Testis (tissue), 2 donors: ENCODE measurements around the gene TRIM75.

Experiments
- POLR2A ChIP-seq: fragments of 450-650 bp; IDR thresholded peaks from one replicate; pipeline ENCODE4 v1.6.1; 2017; ENCODE audit warnings: antibody characterized with exemption, mild to moderate bottlenecking, moderate library complexity
- TF ChIP-seq, protein P1 (sequence below), 3 experiments: fragments of 450-650 bp in 2 of 3; fragments of 200-600 bp in 1 of 3; sonication (generic) in 1 of 3; IDR thresholded peaks; one replicate each; pipeline ENCODE4 v1.5.1; 2016 to 2019; ENCODE audit warnings: antibody characterized with exemption in 3 of 3, mild to moderate bottlenecking in 2 of 3, moderate library complexity in 1 of 3

DNA sequence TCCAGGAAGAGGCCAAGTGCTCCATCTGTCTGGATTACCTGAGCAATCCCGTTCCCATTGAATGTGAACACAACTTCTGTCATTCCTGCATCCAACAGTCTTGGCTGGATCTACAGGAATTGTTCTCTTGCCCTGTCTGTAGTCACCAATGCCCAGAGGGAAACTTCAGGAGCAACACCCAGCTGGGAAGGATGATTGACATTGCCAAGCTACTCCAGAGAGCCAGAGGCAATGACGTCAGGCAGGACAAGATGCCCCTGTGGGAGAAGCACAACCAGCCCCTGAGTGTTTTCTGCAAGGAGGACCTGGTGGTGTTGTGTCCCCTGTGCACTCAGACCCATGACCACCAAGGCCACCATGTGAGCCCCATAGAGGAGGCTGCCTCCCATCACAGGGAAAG is 43.2 kb upstream of the TRIM75 start:
- TF ChIP-seq, protein P1, sequence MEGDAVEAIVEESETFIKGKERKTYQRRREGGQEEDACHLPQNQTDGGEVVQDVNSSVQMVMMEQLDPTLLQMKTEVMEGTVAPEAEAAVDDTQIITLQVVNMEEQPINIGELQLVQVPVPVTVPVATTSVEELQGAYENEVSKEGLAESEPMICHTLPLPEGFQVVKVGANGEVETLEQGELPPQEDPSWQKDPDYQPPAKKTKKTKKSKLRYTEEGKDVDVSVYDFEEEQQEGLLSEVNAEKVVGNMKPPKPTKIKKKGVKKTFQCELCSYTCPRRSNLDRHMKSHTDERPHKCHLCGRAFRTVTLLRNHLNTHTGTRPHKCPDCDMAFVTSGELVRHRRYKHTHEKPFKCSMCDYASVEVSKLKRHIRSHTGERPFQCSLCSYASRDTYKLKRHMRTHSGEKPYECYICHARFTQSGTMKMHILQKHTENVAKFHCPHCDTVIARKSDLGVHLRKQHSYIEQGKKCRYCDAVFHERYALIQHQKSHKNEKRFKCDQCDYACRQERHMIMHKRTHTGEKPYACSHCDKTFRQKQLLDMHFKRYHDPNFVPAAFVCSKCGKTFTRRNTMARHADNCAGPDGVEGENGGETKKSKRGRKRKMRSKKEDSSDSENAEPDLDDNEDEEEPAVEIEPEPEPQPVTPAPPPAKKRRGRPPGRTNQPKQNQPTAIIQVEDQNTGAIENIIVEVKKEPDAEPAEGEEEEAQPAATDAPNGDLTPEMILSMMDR (IDR thresholded peaks at IDR 0.05) = no peak
- TF ChIP-seq POLR2A = no peak
